ENCODE results near the gene AMH.

DNA sequence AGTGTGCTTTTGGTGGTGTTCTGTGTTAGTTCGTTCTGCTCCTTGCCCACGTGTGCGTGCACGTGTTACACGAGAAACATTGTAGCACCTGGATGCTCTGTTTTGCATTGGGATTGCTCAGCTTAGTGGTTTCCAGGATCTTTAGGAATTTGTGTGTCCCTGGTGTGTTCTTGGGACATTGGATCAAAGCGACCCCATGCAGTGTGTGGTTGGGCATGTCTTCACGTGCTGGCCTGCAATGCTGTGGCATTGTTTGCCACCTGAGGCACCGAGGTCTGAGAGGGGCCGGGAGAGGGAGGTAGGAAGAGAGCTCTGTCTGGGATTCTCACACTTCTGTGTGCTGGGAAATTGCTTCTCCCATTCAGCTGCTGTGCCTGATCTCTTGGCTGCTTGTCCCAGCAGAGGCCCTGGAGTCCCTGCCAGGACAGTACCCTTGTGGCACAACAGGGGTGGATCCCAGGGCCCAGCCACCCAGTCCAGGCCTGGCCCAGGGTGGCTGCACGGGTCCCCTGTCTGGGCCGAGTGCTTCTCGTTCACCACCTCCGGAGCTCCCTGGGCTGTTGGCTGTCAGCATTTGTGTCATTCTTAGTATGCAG lies 24.3 kb upstream of the AMH start:
- TF ChIP-seq TEAD4 (CRISPR knock-in tag; IDR thresholded peaks at IDR 0.05) (no peak), KAT7 (CRISPR knock-in tag; IDR thresholded peaks at IDR 0.05; ENCODE audit: borderline replicate concordance) (no peak), TP53 (CRISPR knock-in tag; IDR thresholded peaks at IDR 0.05) (no peak), ZNF423 (CRISPR knock-in tag; IDR thresholded peaks at IDR 0.05) (no peak)
- TF ChIP-seq, protein P1, sequence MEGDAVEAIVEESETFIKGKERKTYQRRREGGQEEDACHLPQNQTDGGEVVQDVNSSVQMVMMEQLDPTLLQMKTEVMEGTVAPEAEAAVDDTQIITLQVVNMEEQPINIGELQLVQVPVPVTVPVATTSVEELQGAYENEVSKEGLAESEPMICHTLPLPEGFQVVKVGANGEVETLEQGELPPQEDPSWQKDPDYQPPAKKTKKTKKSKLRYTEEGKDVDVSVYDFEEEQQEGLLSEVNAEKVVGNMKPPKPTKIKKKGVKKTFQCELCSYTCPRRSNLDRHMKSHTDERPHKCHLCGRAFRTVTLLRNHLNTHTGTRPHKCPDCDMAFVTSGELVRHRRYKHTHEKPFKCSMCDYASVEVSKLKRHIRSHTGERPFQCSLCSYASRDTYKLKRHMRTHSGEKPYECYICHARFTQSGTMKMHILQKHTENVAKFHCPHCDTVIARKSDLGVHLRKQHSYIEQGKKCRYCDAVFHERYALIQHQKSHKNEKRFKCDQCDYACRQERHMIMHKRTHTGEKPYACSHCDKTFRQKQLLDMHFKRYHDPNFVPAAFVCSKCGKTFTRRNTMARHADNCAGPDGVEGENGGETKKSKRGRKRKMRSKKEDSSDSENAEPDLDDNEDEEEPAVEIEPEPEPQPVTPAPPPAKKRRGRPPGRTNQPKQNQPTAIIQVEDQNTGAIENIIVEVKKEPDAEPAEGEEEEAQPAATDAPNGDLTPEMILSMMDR (IDR thresholded peaks at IDR 0.05) = no peak
- TF ChIP-seq, protein P2, sequence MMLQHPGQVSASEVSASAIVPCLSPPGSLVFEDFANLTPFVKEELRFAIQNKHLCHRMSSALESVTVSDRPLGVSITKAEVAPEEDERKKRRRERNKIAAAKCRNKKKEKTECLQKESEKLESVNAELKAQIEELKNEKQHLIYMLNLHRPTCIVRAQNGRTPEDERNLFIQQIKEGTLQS (CRISPR knock-in tag; conservative IDR thresholded peaks at IDR 0.05) = no peak
- TF ChIP-seq, protein P3, sequence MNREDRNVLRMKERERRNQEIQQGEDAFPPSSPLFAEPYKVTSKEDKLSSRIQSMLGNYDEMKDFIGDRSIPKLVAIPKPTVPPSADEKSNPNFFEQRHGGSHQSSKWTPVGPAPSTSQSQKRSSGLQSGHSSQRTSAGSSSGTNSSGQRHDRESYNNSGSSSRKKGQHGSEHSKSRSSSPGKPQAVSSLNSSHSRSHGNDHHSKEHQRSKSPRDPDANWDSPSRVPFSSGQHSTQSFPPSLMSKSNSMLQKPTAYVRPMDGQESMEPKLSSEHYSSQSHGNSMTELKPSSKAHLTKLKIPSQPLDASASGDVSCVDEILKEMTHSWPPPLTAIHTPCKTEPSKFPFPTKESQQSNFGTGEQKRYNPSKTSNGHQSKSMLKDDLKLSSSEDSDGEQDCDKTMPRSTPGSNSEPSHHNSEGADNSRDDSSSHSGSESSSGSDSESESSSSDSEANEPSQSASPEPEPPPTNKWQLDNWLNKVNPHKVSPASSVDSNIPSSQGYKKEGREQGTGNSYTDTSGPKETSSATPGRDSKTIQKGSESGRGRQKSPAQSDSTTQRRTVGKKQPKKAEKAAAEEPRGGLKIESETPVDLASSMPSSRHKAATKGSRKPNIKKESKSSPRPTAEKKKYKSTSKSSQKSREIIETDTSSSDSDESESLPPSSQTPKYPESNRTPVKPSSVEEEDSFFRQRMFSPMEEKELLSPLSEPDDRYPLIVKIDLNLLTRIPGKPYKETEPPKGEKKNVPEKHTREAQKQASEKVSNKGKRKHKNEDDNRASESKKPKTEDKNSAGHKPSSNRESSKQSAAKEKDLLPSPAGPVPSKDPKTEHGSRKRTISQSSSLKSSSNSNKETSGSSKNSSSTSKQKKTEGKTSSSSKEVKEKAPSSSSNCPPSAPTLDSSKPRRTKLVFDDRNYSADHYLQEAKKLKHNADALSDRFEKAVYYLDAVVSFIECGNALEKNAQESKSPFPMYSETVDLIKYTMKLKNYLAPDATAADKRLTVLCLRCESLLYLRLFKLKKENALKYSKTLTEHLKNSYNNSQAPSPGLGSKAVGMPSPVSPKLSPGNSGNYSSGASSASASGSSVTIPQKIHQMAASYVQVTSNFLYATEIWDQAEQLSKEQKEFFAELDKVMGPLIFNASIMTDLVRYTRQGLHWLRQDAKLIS (CRISPR knock-in tag; IDR thresholded peaks at IDR 0.05; ENCODE audit: borderline replicate concordance) = no peak

All from WTC11 (cell line).